SJSA1 (cell line): Measurements from ENCODE around the gene SLC38A4. TPM values are rescaled to one million over a fixed set of nuclear protein-coding genes. Genes with fewer than 3 reads are reported as not detected.

Experiments
- DNase-seq, 2 experiments: peaks; one replicate each; pipeline ENCODE4 v3.0.0-alpha.2; 2015 to 2020; ENCODE audit warnings: low spot score in 2 of 2, low read depth in 1 of 2
- H3K27ac ChIP-seq: fragments of 250-450 bp; sonication (Bioruptor Pico); 2 replicates; pipeline ENCODE4 v1.5.1; 2020; ENCODE audit warnings: mild to moderate bottlenecking, moderate library complexity
- H3K27me3 ChIP-seq: fragments of 250-450 bp; sonication (Bioruptor Pico); replicated peaks from 2 replicates; pipeline ENCODE4 v1.5.1; 2020; ENCODE audit warnings: mild to moderate bottlenecking, moderate library complexity
- H3K36me3 ChIP-seq: fragments of 250-450 bp; sonication (Bioruptor Pico); 2 replicates; pipeline ENCODE4 v1.5.1; 2020; ENCODE audit warnings: mild to moderate bottlenecking
- H3K4me1 ChIP-seq: fragments of 250-450 bp; sonication (Bioruptor Pico); replicated peaks from 2 replicates; pipeline ENCODE4 v1.6.1; 2021; ENCODE audit warnings: mild to moderate bottlenecking
- H3K4me3 ChIP-seq: fragments of 250-450 bp; sonication (Bioruptor Pico); 2 replicates; pipeline ENCODE4 v1.5.1; 2020; ENCODE audit warnings: mild to moderate bottlenecking
- H3K9me3 ChIP-seq: fragments of 250-450 bp; sonication (Bioruptor Pico); replicated peaks from 2 replicates; pipeline ENCODE4 v1.5.1; 2020; ENCODE audit warnings: mild to moderate bottlenecking
- total RNA-seq: library from RNA; depleted of rRNA; stranded (reverse); fragments of >200 nt; shearing (Covaris generic); gene quantifications from 2 replicates; pipeline ENCODE4 v1.2.3, GENCODE V29; 2014

SLC38A4 gene
- total RNA-seq, 1 experiment from 2014 or later: 18.3 TPM

DNA sequence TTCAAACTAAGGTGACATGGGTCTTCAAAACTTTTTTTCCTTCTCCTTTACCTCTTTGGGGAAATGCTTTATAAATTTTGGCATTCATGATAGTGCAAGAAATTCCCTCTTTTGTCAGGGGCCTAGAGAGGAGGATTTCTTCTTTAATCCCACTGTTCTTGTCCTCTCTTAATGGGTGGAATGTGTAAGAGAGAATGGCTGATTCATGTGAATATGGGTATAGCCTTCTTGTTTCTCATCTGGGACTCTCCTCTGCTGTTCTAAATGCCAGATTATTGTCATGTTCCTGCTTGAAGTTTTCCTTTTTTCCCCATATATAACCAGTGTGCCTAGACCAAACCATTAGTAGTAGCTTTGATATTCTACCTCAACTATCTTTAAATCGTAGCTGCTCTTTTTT, 46.7 kb downstream of the SLC38A4 start:
- no peaks in the 10 kb centered on the region for H3K9me3 ChIP-seq
- peaks cover 10% of the 10 kb centered on the region for H3K4me1 ChIP-seq
- H3K36me3 ChIP-seq: peaks cover 8% of the 10 kb centered on the region; the same call in 1 of the 2 replicates
- H3K27ac ChIP-seq: no peak overlapping the region
- no peak overlapping the region for H3K4me3 ChIP-seq
- no peaks in the 10 kb centered on the region for H3K27me3 ChIP-seq
- no peak for DNase-seq

DNA sequence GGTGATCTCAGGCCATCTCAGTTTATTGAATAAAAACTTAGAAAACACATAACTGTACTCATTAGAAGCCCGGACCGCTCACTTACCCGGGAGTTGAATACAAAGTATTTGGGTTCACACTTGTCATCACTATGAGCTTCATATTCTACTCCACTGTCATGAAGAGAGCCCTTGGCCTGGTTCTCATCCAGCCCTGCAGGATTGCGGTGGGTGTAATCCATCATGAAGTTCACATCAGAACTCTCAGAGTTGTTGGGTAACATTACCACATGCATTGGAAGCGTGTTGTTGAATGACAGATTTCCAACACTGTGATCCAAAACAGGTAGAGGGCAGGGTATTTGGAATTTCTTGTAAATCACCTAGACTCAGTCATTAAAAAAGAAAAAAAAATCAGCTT, 47.4 kb downstream of the SLC38A4 start:
- no peak for DNase-seq
- Histone ChIP-seq H3K27ac (no peak overlapping the region), H3K9me3 (no peaks in the 10 kb centered on the region), H3K4me1 (peaks cover 17% of the 10 kb centered on the region), H3K4me3 (no peak overlapping the region), H3K27me3 (no peaks in the 10 kb centered on the region), H3K36me3 (peaks cover 8% of the 10 kb centered on the region; the same call in 1 of the 2 replicates)

DNA sequence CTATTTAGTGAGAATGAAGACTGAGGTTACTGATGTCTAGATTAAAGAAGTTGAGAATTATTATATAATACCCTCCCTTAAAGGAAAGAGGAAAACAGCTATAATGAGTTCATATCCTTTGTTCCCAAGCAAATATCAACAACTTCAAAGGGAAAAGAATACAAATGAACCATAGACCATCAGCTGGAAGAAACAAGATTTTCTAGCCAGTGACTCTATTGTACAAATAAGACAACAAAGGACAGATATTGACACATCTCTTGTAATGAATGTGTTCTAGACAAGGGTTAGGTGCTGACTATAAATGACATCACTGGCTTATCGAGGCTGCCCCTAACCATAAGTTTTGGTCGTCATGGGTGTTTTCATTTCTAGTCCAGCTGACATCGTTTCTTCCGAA, 48.2 kb downstream of the SLC38A4 start:
- Histone ChIP-seq H3K27ac (no peak overlapping the region), H3K9me3 (no peaks in the 10 kb centered on the region), H3K27me3 (no peaks in the 10 kb centered on the region), H3K36me3 (peaks cover 8% of the 10 kb centered on the region; the same call in 1 of the 2 replicates), H3K4me1 (peaks cover 25% of the 10 kb centered on the region), H3K4me3 (no peak overlapping the region)
- DNase-seq: no peak

DNA sequence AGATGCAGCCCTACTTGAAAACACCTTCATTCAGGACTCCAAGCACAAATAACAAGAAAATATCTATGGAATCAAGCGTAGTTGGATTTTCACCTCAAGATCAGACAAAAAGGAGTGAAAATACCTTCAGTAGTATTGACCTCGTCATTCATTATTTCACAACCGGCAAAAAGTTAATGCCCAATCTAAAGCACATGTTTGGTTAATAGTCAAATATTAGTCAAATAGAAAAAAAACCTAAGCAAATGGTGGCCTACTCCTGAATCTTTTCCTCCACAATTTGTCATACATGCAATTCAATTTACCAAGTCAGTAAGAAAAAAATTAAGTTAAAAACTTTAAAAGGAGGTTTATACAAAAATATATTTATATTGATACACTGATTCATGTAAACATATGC, 50.0 kb downstream of the SLC38A4 start:
- DNase-seq: no peak
- Histone ChIP-seq H3K36me3 (peaks cover 8% of the 10 kb centered on the region; the same call in 1 of the 2 replicates), H3K9me3 (no peaks in the 10 kb centered on the region), H3K27ac (no peak overlapping the region), H3K27me3 (no peaks in the 10 kb centered on the region), H3K4me1 (peaks cover 43% of the 10 kb centered on the region), H3K4me3 (no peak overlapping the region)

DNA sequence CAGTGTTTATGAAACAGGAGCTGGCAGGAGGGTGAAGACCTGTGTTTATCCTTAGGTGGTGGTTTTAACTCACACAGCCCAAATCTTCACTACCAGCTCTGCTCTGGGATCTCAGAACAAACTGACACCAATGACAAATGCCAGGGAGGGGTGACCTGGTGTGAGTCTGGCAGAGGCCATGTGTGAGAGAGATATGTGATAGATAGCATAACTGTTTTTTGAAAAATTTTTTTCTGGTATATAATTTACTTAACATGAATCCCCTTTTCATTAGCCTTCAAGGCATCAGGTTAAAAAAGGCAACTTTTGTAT, 51.5 kb downstream of the SLC38A4 start:
- peaks cover 56% of the 10 kb centered on the region for H3K4me1 ChIP-seq
- H3K27ac ChIP-seq: peak overlapping the region; percentile 30
- H3K27me3 ChIP-seq: no peaks in the 10 kb centered on the region
- H3K36me3 ChIP-seq: peaks cover 8% of the 10 kb centered on the region; the same call in 1 of the 2 replicates
- no peaks in the 10 kb centered on the region for H3K9me3 ChIP-seq
- DNase-seq: no peak
- H3K4me3 ChIP-seq: no peak overlapping the region

DNA sequence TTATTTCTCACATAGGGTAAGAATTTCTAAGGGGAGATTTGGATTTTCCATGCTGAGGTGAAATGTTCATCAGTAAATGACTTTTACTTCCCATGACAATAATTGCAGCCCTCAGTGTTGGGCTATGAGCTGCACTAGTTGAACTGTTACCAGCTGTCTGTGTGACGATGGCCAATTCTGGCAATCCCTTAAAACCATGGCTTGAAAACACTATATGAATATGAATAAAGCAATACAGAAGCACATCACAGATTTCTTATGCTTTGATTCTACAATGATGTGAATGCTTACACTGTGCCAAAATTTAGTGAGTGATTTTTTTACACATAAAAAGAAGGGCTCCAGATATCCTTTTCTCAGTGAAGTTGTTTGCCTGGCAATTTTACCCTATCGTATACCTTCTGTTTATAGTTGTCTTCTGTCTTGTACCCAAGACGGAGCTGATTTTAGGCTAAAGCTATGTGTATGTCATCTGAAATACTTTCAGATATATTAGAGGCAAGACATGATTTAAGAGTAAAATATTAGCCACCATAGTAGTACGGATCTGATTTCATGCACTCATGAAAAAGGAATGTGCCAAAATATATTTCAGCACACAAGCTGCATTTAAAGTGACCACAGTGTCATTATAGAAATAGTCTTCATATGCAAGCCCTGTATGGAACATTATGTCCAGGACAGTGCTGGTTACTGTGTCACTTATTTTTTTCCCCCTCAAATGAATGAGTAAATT, 52.0 kb downstream of the SLC38A4 start:
- H3K4me1 ChIP-seq: peaks cover 56% of the 10 kb centered on the region
- H3K27ac ChIP-seq: peak overlapping the region; percentile 30
- no peak overlapping the region for H3K4me3 ChIP-seq
- no peaks in the 10 kb centered on the region for H3K27me3 ChIP-seq
- H3K9me3 ChIP-seq: no peaks in the 10 kb centered on the region
- DNase-seq: peak in 1 of 2 experiments; percentile 56
- H3K36me3 ChIP-seq: peaks cover 8% of the 10 kb centered on the region; the same call in 1 of the 2 replicates

DNA sequence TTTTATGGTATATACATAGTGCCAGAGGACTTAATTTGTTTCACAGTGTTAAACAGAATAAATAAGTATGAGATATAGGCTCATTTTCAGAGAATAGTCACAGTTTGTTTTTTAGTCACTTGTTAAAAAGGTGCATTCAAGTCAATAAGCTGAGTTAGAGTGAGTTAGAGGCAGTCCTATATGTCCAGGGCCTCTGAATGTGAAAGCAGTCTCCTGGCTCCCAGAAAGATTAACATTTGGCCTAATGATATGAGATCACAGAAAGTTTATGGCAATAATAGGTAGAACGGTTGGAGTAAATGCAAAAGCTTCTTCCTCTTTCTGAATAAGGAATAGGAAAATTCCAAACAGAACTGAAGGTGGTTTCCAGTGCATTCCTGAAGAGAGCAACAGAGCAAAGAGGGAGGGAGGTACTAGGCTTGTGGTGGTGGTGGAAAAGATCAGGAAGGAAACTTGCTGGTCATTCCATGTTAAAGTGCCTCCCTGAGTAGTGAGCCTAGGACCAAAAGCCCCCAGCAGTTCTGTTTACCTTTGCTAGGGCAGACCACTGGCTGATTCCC, 54.4 kb downstream of the SLC38A4 start:
- H3K4me1 ChIP-seq: peaks cover 56% of the 10 kb centered on the region
- H3K4me3 ChIP-seq: no peak overlapping the region
- DNase-seq: peak; percentile 52 to 73
- no peaks in the 10 kb centered on the region for H3K36me3 ChIP-seq
- H3K9me3 ChIP-seq: no peaks in the 10 kb centered on the region
- peak overlapping the region; percentile 76 for H3K27ac ChIP-seq
- no peaks in the 10 kb centered on the region for H3K27me3 ChIP-seq

DNA sequence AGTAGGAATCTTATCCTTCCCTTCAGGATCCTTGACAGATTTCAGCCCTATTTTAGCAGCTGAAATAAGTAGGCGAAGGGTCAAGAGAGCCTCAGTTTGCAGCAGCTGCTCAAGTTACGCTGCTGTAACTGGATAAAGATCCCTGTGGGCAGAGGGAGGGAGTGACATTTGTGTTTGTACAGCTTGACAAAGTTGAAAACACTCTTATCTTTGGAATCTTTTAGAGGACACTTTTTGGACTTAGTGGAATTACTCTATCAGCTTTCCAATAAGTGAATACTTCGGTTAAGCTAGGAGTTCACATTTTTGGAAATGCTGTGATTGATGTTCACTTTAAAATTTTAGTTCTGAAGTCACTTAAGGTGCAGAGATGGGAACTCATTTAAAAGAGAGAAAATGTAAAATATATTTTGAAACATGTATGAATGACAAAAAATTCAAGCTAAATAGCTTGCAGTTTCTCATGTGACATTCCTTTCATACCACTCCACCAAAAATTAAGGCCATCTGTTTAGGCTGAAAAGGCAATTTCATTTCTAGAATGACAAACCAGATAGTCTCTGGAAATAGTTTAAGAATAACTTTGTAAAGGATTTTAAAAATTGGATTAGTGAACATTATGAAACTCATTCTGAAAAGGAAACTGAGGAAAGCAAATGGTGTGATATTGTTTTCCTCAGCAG, 55.2 kb downstream of the SLC38A4 start:
- H3K27ac ChIP-seq: peak overlapping the region; percentile 76
- no peak overlapping the region for H3K4me3 ChIP-seq

DNA sequence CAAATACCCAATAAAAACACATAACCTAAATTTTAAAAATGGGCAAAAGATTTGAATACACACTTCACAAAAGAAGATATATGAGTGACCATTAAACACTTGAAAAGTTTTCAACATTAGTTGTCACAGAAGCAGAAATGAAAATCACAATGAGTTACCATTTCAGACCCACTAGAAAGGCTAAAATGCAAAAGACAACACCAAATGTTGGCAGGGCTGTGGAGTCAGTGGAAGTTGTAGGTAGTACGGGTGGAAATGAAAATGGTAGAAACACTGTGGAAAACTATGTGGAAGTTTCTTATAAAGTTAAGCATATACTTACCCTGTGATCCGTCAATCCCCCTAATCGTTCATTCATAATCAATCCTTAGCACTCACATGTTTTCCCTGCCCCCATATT, 61.8 kb downstream of the SLC38A4 start:
- DNase-seq: no peak
- H3K27me3 ChIP-seq: no peaks in the 10 kb centered on the region
- H3K4me3 ChIP-seq: no peak overlapping the region
- H3K9me3 ChIP-seq: no peaks in the 10 kb centered on the region
- H3K4me1 ChIP-seq: no peaks in the 10 kb centered on the region
- no peak overlapping the region for H3K27ac ChIP-seq
- H3K36me3 ChIP-seq: no peaks in the 10 kb centered on the region

More for the DNA sequence above, 55.2 kb downstream of the SLC38A4 start:
- H3K4me1 ChIP-seq: peaks cover 56% of the 10 kb centered on the region
- H3K27me3 ChIP-seq: no peaks in the 10 kb centered on the region
- peak; percentile 52 to 66 for DNase-seq
- no peaks in the 10 kb centered on the region for H3K36me3 ChIP-seq
- H3K9me3 ChIP-seq: no peaks in the 10 kb centered on the region

DNA sequence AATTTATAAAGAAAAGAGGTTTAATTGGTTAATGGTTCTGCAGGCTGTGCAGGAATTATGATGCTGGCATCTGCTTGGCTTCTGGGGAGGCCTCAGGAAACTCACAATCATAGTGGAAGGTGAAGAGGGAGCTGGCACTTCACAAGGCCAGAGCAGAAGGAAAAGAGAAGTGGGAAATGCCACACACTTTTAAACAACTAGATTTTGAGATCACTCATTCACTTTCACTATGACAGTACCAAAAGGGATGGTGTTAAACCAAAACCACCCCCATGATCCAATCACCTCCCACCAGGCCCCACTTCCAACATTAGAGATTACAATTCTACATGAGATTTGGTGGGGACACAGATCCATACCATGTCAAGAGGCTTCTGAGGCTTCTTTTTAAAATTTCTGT, 62.6 kb downstream of the SLC38A4 start:
- Histone ChIP-seq H3K4me3 (no peak overlapping the region), H3K9me3 (no peaks in the 10 kb centered on the region)
- no peak for DNase-seq

DNA sequence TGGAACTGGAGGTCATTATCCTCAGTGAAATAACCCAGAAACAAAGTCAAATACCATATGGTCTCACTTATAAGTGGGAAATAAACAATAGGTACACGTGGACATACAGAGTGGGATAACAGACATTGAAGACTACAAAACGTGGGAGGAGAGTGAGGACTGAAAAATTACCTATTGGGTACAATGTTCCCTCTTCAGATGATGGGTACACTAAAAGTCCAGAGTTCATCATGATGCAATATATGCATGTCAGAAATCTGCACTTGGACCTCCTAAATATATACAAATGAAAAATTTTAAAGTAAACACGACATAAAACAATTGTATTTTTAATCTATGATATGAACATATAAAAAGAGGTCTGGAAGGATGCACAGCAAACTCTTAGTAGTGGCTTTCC, 71.2 kb downstream of the SLC38A4 start:
- H3K27ac ChIP-seq: no peak overlapping the region
- no peaks in the 10 kb centered on the region for H3K36me3 ChIP-seq
- H3K9me3 ChIP-seq: no peaks in the 10 kb centered on the region
- H3K4me3 ChIP-seq: no peak overlapping the region
- H3K27me3 ChIP-seq: no peaks in the 10 kb centered on the region
- DNase-seq: no peak
- no peaks in the 10 kb centered on the region for H3K4me1 ChIP-seq

More for the DNA sequence above, 62.6 kb downstream of the SLC38A4 start:
- Histone ChIP-seq H3K27me3 (no peaks in the 10 kb centered on the region), H3K4me1 (no peaks in the 10 kb centered on the region), H3K36me3 (no peaks in the 10 kb centered on the region), H3K27ac (no peak overlapping the region)

DNA sequence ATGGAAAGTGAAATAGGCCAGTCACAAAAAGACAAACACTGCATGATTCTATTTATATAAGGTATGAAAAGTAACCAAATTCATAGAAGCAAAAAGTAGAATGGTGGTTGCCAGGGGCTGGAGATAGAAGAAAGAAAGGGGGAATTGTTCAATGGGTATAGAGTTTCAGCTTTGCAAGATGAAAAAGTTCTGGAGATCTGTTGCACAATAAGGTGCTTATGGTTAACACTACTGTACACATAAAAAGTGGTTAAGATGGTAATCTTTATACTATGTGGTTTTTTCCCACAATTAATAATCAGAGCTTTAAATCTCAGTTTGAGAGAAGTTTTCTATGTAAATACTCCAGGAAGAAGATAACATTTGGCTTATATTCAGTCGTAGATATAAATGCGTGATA, 73.4 kb downstream of the SLC38A4 start:
- Histone ChIP-seq H3K27me3 (no peaks in the 10 kb centered on the region), H3K4me3 (no peak overlapping the region), H3K27ac (no peak overlapping the region), H3K36me3 (no peaks in the 10 kb centered on the region), H3K4me1 (no peaks in the 10 kb centered on the region), H3K9me3 (no peaks in the 10 kb centered on the region)
- no peak for DNase-seq

DNA sequence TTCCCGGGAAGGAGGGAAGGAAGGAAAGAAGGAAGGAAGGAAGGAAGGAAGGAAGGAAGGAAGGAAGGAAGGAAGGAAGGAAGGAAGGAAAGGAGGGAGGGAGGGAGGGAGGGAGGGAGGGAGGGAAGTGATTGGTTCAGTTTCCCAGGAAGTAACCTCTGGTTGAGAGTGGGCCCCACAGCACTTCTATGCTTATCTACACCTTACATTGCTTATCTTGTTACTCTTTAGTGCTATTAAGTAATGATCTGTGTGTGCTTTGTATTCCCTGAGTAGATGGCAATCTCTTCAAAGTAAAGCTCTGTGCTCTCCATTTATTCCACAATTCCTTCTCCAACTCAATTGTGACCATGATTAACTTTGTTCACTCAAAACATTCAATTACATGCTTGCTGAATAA, 74.6 kb downstream of the SLC38A4 start:
- H3K36me3 ChIP-seq: no peaks in the 10 kb centered on the region
- DNase-seq: no peak
- no peak overlapping the region for H3K4me3 ChIP-seq
- no peaks in the 10 kb centered on the region for H3K9me3 ChIP-seq
- no peak overlapping the region for H3K27ac ChIP-seq
- H3K4me1 ChIP-seq: no peaks in the 10 kb centered on the region
- H3K27me3 ChIP-seq: no peaks in the 10 kb centered on the region

DNA sequence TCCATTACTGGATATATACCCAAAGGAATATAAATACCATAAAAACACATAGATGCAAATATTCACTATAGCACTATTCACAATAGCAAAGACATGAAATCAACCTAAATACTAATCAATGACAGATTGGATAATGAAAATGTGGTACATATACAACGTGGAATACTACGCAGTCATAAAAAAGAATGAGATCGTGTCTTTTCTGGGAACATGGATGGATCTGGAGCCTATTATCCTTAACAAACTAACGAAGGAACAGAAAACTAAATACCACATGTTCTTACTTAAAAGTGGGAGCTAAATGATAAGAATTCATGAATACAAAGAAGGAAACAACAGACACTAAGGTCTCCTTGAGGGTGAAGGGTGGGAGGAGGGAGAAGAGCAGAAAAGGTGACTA, 76.5 kb downstream of the SLC38A4 start:
- Histone ChIP-seq H3K4me3 (no peak overlapping the region), H3K4me1 (no peaks in the 10 kb centered on the region), H3K27ac (no peak overlapping the region), H3K27me3 (no peaks in the 10 kb centered on the region), H3K36me3 (no peaks in the 10 kb centered on the region), H3K9me3 (no peaks in the 10 kb centered on the region)
- DNase-seq: no peak
